H9 (cell line): Measurements from ENCODE around the gene CACNA1D. TPM values are rescaled to one million over a fixed set of nuclear protein-coding genes. Genes with fewer than 3 reads are reported as not detected.

Experiments used
- DNase-seq: peaks from one replicate; pipeline ENCODE4 v3.0.0-alpha.2; 2017
- H2AFZ ChIP-seq: one replicate; pipeline ENCODE4 v1.6.1; 2013; ENCODE audit warnings: mild to moderate bottlenecking, low read length, control low read depth, moderate library complexity
- H2AK5ac ChIP-seq: 2 replicates; pipeline ENCODE4 v1.6.1; 2013; ENCODE audit warnings: low read length, control low read depth, mixed read lengths; ENCODE audit not compliant: insufficient read length
- H2BK120ac ChIP-seq: one replicate; pipeline ENCODE4 v1.6.1; 2013; ENCODE audit warnings: low read depth, mild to moderate bottlenecking, low read length, control low read depth, inconsistent platforms; ENCODE audit not compliant: poor library complexity, severe bottlenecking
- H2BK12ac ChIP-seq: 2 replicates; pipeline ENCODE4 v1.6.1; 2013; ENCODE audit warnings: low read length, control low read depth, mixed read lengths, low read depth; ENCODE audit not compliant: insufficient read length
- H2BK15ac ChIP-seq: 2 replicates; pipeline ENCODE4 v1.6.1; 2013; ENCODE audit warnings: low read depth, low read length, control low read depth
- H2BK20ac ChIP-seq: one replicate; pipeline ENCODE4 v1.6.1; 2013; ENCODE audit warnings: low read depth, mild to moderate bottlenecking, low read length, control low read depth, inconsistent platforms; ENCODE audit not compliant: poor library complexity, severe bottlenecking
- H2BK5ac ChIP-seq: 2 replicates; pipeline ENCODE4 v1.6.1; 2013; ENCODE audit warnings: low read length, control low read depth, mixed read lengths; ENCODE audit not compliant: insufficient read length
- H3K14ac ChIP-seq: 2 replicates; pipeline ENCODE4 v1.6.1; 2013; ENCODE audit warnings: low read length, control low read depth; ENCODE audit not compliant: insufficient read depth
- H3K18ac ChIP-seq: 2 replicates; pipeline ENCODE4 v1.6.1; 2013; ENCODE audit warnings: low read depth, mild to moderate bottlenecking, mixed read lengths, low read length, control low read depth; ENCODE audit not compliant: insufficient read length
- H3K23ac ChIP-seq: 2 replicates; pipeline ENCODE4 v1.6.1; 2013; ENCODE audit warnings: low read length, control low read depth, mixed read lengths, low read depth; ENCODE audit not compliant: insufficient read length
- H3K23me2 ChIP-seq: 2 replicates; pipeline ENCODE4 v1.6.1; 2013; ENCODE audit warnings: low read depth, mild to moderate bottlenecking, mixed read lengths, low read length, control low read depth; ENCODE audit not compliant: insufficient read length, poor library complexity, severe bottlenecking
- H3K27ac ChIP-seq: 2 replicates; pipeline ENCODE4 v1.5.1; 2013; ENCODE audit warnings: low read length, control low read depth, mixed read lengths, low read depth; ENCODE audit not compliant: insufficient read length
- H3K27me3 ChIP-seq: 2 replicates; pipeline ENCODE4 v1.6.1; 2013; ENCODE audit warnings: low read length, control low read depth, inconsistent platforms; ENCODE audit not compliant: insufficient read depth
- H3K4ac ChIP-seq: 2 replicates; pipeline ENCODE4 v1.6.1; 2013; ENCODE audit warnings: low read depth, mild to moderate bottlenecking, control low read depth, inconsistent platforms, low read length, moderate library complexity
- H3K4me1 ChIP-seq: 2 replicates; pipeline ENCODE4 v1.6.1; 2013; ENCODE audit warnings: low read length, control low read depth, inconsistent platforms; ENCODE audit not compliant: insufficient read depth
- H3K4me2 ChIP-seq: 2 replicates; pipeline ENCODE4 v1.6.1; 2013; ENCODE audit warnings: low read length, control low read depth, mixed read lengths; ENCODE audit not compliant: insufficient read length, insufficient read depth
- H3K56ac ChIP-seq: 2 replicates; pipeline ENCODE4 v1.6.1; 2013; ENCODE audit warnings: low read depth, mild to moderate bottlenecking, mixed read lengths, low read length, control low read depth; ENCODE audit not compliant: insufficient read length
- H3K79me1 ChIP-seq: 2 replicates; pipeline ENCODE4 v1.6.1; 2013; ENCODE audit warnings: low read depth, mild to moderate bottlenecking, moderate library complexity, low read length, control low read depth, inconsistent platforms; ENCODE audit not compliant: insufficient read depth, poor library complexity, severe bottlenecking
- H3K79me2 ChIP-seq: 2 replicates; pipeline ENCODE4 v1.6.1; 2013; ENCODE audit warnings: low read length, control low read depth, inconsistent platforms; ENCODE audit not compliant: insufficient read depth
- H3K9ac ChIP-seq: 2 replicates; pipeline ENCODE4 v1.6.1; 2013; ENCODE audit warnings: low read length, control low read depth, mixed read lengths; ENCODE audit not compliant: insufficient read length; ENCODE audit errors: extremely low read depth
- H3K9me3 ChIP-seq: one replicate; pipeline ENCODE4 v1.6.1; 2013; ENCODE audit warnings: low read depth, low read length, inconsistent platforms; ENCODE audit not compliant: control insufficient read depth
- H3T11ph ChIP-seq: one replicate; pipeline ENCODE4 v1.6.1; 2013; ENCODE audit warnings: mild to moderate bottlenecking, low read length, control low read depth, inconsistent platforms
- H4K20me1 ChIP-seq: one replicate; pipeline ENCODE4 v1.6.1; 2013; ENCODE audit not compliant: control insufficient read depth, insufficient read length, insufficient read depth
- H4K5ac ChIP-seq: 2 replicates; pipeline ENCODE4 v1.6.1; 2013; ENCODE audit warnings: low read depth, mild to moderate bottlenecking, mixed read lengths, low read length, control low read depth; ENCODE audit not compliant: insufficient read length
- H4K8ac ChIP-seq: replicated peaks from 2 replicates; pipeline ENCODE4 v1.6.1; 2013; ENCODE audit warnings: low read length, control low read depth, mixed read lengths, low read depth; ENCODE audit not compliant: insufficient read length
- H4K91ac ChIP-seq: 2 replicates; pipeline ENCODE4 v1.6.1; 2013; ENCODE audit warnings: low read depth, mild to moderate bottlenecking, moderate library complexity, mixed read lengths, low read length, control low read depth; ENCODE audit not compliant: insufficient read length
- H3K27ac Mint-ChIP-seq, 3 experiments: 2 replicates in 2 of 3; 3 replicates in 1 of 3; pipeline ENCODE4 v1.8.0; 2020 to 2021; ENCODE audit warnings: mixed read lengths in 3 of 3, mild to moderate bottlenecking in 1 of 3, moderate library complexity in 1 of 3
- H3K27me3 Mint-ChIP-seq: 2 replicates; pipeline ENCODE4 v1.8.0; 2021; ENCODE audit warnings: low read depth, mild to moderate bottlenecking, moderate library complexity, mixed read lengths
- H3K36me3 Mint-ChIP-seq, 3 experiments: 2 replicates in 2 of 3; 3 replicates in 1 of 3; pipeline ENCODE4 v1.8.0; 2020 to 2021; ENCODE audit warnings: low read depth in 3 of 3, mixed read lengths in 3 of 3; ENCODE audit not compliant: insufficient read depth in 1 of 3
- H3K4me1 Mint-ChIP-seq, 2 experiments: 2 replicates each; pipeline ENCODE4 v1.8.0; 2020; ENCODE audit warnings: mixed read lengths in 2 of 2
- H3K4me3 Mint-ChIP-seq, 2 experiments: 2 replicates in 1 of 2; 3 replicates in 1 of 2; pipeline ENCODE4 v1.8.0; 2020 to 2021; ENCODE audit warnings: mild to moderate bottlenecking in 2 of 2, mixed read lengths in 2 of 2, moderate library complexity in 1 of 2
- H3K9me3 Mint-ChIP-seq, 2 experiments: 2 replicates in 1 of 2; 3 replicates in 1 of 2; pipeline ENCODE4 v1.8.0; 2020; ENCODE audit warnings: mild to moderate bottlenecking in 2 of 2, mixed read lengths in 2 of 2, moderate library complexity in 1 of 2
- WGBS: extraction: QIAGEN DNeasy Blood & Tissue Kit; methylation state at CpG from one replicate; pipeline ENCODE4 v1.1.7; 2013; ENCODE audit warnings: missing lambda C conversion rate, low lambda C conversion rate, mixed read lengths; ENCODE audit not compliant: insufficient read length; ENCODE audit errors: extremely low coverage; 5-methylcytosine and 5-hydroxymethylcytosine counted together
- total RNA-seq: library from RNA; stranded (reverse); gene quantifications from 2 replicates; pipeline ENCODE4 v1.2.1, GENCODE V29; 2021
- TF ChIP-seq, protein P1 (sequence below): fragments of 200-600 bp; sonication (generic); conservative IDR thresholded peaks from 3 replicates; pipeline ENCODE4 v1.8.0; 2021; ENCODE audit warnings: antibody characterized with exemption, mild to moderate bottlenecking

The CACNA1D gene
- total RNA-seq, 1 experiment from 2014 or later = 3.5 TPM

DNA sequence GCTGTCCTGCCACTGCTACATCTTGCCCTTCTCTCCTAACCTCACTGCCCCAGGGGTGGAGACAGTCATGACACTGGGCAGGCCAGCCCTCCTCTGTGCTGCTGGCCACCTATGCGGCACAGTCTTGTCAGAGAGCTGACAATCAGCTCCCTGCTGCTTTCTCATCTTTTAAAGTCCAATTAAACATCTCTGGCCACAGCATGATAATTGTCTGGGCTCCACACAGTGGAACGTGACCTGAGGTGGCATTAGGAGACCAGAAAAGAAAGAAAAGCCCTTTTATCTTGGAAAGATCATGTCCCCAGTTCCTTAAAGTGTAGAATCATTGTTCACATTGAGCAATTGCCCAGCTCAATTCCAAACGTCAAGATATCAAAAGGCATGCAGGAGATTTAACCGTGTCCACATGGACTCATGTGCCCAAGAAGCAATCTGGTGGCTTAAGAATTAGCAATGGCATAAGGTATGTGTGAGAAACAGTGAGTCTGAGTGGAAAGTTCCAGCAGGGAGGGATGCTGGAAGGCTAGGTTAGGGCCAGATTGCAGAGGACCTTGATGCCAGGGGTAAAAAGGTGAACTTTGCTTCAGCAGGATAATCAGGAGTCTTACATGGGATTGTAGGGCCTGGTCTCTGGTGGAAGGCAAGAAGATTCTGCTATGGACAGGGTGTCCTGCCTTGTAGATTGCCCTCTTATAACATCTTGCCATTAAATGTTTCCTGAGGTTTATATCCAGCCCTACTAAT lies 15.3 kb upstream of the CACNA1D start:
- H3K27ac ChIP-seq = no peak overlapping the region
- H3K9me3 ChIP-seq = no peaks in the 10 kb centered on the region
- no peak overlapping the region for H3K9ac ChIP-seq
- H3K23me2 ChIP-seq = no peaks in the 10 kb centered on the region
- H2BK5ac ChIP-seq = no peak overlapping the region
- no peak overlapping the region for H3K56ac ChIP-seq
- H2AK5ac ChIP-seq = no peak overlapping the region
- H2AFZ ChIP-seq = no peak overlapping the region
- H3K4ac ChIP-seq = no peak overlapping the region
- H4K8ac ChIP-seq = no peak overlapping the region
- no peak overlapping the region for H3T11ph ChIP-seq
- no peaks in the 10 kb centered on the region for H3K27me3 ChIP-seq
- no peak for DNase-seq
- no CpG with 5 or more reads among the region's 4 CpGs for WGBS
- H3K79me2 ChIP-seq = no peaks in the 10 kb centered on the region
- H3K14ac ChIP-seq = no peak overlapping the region
- no peak overlapping the region for H2BK20ac ChIP-seq
- no peak overlapping the region for H3K23ac ChIP-seq
- Mint-ChIP-seq H3K9me3 (no peaks in the 10 kb centered on the region; a peak in 1 of 5 replicates), H3K4me1 (peaks cover 0 to 3% of the 10 kb centered on the region in 2 experiments; a peak in 3 of 4 replicates), H3K36me3 (no peaks in the 10 kb centered on the region), H3K27me3 (peaks cover 8% of the 10 kb centered on the region; the same call in 1 of the 2 replicates), H3K4me3 (no peak overlapping the region), H3K27ac (no peak overlapping the region)
- no peak overlapping the region for H2BK15ac ChIP-seq
- H2BK12ac ChIP-seq = no peak overlapping the region
- H3K18ac ChIP-seq = no peak overlapping the region
- H4K5ac ChIP-seq = no peak overlapping the region
- TF ChIP-seq, protein P1, sequence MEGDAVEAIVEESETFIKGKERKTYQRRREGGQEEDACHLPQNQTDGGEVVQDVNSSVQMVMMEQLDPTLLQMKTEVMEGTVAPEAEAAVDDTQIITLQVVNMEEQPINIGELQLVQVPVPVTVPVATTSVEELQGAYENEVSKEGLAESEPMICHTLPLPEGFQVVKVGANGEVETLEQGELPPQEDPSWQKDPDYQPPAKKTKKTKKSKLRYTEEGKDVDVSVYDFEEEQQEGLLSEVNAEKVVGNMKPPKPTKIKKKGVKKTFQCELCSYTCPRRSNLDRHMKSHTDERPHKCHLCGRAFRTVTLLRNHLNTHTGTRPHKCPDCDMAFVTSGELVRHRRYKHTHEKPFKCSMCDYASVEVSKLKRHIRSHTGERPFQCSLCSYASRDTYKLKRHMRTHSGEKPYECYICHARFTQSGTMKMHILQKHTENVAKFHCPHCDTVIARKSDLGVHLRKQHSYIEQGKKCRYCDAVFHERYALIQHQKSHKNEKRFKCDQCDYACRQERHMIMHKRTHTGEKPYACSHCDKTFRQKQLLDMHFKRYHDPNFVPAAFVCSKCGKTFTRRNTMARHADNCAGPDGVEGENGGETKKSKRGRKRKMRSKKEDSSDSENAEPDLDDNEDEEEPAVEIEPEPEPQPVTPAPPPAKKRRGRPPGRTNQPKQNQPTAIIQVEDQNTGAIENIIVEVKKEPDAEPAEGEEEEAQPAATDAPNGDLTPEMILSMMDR = no peak
- no peaks in the 10 kb centered on the region for H4K20me1 ChIP-seq
- no peak overlapping the region for H3K4me2 ChIP-seq
- H3K4me1 ChIP-seq = no peaks in the 10 kb centered on the region
- no peaks in the 10 kb centered on the region for H3K79me1 ChIP-seq
- no peak overlapping the region for H4K91ac ChIP-seq
- no peak overlapping the region for H2BK120ac ChIP-seq
